GM12874 (cell line): Measurements from ENCODE around the gene SLC7A7.

Source experiments
- CTCF ChIP-seq: IDR thresholded peaks from 2 replicates; pipeline ENCODE4 v1.5.1; 2011; ENCODE audit warnings: low read depth, mild to moderate bottlenecking, control low read depth, low read length, moderate library complexity; ENCODE audit not compliant: insufficient read depth

The SLC7A7 gene

GRCh38 chr14:22733829-22734228 is 81.4 kb downstream of the SLC7A7 start:
- no peak for TF ChIP-seq CTCF

GRCh38 chr14:22726012-22726411 is 89.2 kb downstream of the SLC7A7 start:
- TF ChIP-seq CTCF = no peak

GRCh38 chr14:22723815-22724214 is 91.4 kb downstream of the SLC7A7 start:
- TF ChIP-seq CTCF = no peak
